MCF 10A (cell line): Measurements from ENCODE around the gene SALL2. TPM values are rescaled to one million over a fixed set of nuclear protein-coding genes. Genes with fewer than 3 reads are reported as not detected.

ENCODE experiments used
- BruUV-seq: library from RNA; stranded (reverse); fragments of 400-500 nt; replicated peaks from 2 replicates; lab custom pipeline; 2021; lab: Mats Ljungman, UMichigan
- CTCF ChIA-PET: fragments of 300-600 bp; sonication (Branson Sonifier 250); formaldehyde crosslinking; extraction: SDS; loops from one replicate; lab custom pipeline; 2021; ENCODE audit warnings: antibody characterized with exemption, inconsistent platforms; lab: Yijun Ruan, JAX
- POLR2A ChIA-PET: fragments of 300-600, 350-650 bp; sonication (Branson Sonifier 250); formaldehyde crosslinking; extraction: SDS; loops from one replicate; lab custom pipeline; 2020; ENCODE audit warnings: antibody characterized with exemption, inconsistent platforms; lab: Yijun Ruan, JAX
- DNase-seq: peaks from one replicate; pipeline ENCODE4 v3.0.0-alpha.2; 2018; ENCODE audit not compliant: unreplicated experiment
- H3K27ac Mint-ChIP-seq: one replicate; pipeline ENCODE4 v1.8.0; 2022; ENCODE audit warnings: mild to moderate bottlenecking, low read depth, mixed read lengths; ENCODE audit not compliant: unreplicated experiment
- H3K27me3 Mint-ChIP-seq: one replicate; pipeline ENCODE4 v1.8.0; 2022; ENCODE audit warnings: mixed read lengths; ENCODE audit not compliant: insufficient read depth, unreplicated experiment
- H3K36me3 Mint-ChIP-seq: one replicate; pipeline ENCODE4 v1.8.0; 2022; ENCODE audit warnings: mild to moderate bottlenecking, moderate library complexity, mixed read lengths; ENCODE audit not compliant: insufficient read depth, unreplicated experiment
- H3K4me1 Mint-ChIP-seq: one replicate; pipeline ENCODE4 v1.8.0; 2022; ENCODE audit warnings: mixed read lengths; ENCODE audit not compliant: insufficient read depth, unreplicated experiment
- H3K4me3 Mint-ChIP-seq: one replicate; pipeline ENCODE4 v1.8.0; 2022; ENCODE audit warnings: mild to moderate bottlenecking, moderate library complexity, mixed read lengths; ENCODE audit not compliant: unreplicated experiment
- H3K9me3 Mint-ChIP-seq: one replicate; pipeline ENCODE4 v1.8.0; 2022; ENCODE audit warnings: mixed read lengths; ENCODE audit not compliant: unreplicated experiment
- intact Hi-C: fragments of 100-400 bp; cut with micrococcal nuclease; formaldehyde crosslinking; loops from 2 replicates; pipeline ENCODE4 v1.14.1; 2022
- total RNA-seq: library from RNA; stranded (reverse); gene quantifications from 2 replicates; pipeline ENCODE4 v1.2.3, GENCODE V29; 2022
- TF ChIP-seq, protein P1 (sequence below): fragments of 200-600 bp; IDR thresholded peaks from one replicate; pipeline ENCODE4 v1.8.0; 2022; ENCODE audit warnings: antibody characterized with exemption, mild to moderate bottlenecking; ENCODE audit not compliant: unreplicated experiment

Gene SALL2
- total RNA-seq, 1 experiment from 2014 or later: 0.09 TPM

DNA sequence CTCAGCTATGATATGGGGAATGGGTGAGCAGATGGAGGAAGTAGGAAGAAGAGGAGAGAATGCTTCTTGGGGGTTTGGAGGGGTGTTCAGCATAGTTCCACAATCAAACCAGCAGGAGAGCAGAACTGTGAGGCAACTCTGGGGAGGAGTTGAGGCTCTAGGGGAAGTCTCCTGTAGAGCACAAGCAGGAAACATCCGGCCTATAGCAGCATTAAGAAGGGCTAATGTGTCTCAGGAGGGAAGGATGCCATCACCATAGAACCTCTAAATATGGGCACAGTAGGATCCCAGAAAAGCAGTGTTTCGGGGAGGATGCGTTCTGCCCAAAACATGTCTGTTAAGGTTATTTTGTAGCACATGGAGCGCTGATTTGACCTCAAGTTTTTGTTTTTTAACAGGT is 8.4 kb upstream of the SALL2 start:
- no peak overlapping the region for H3K27ac Mint-ChIP-seq
- intact Hi-C loops: no loop called here

DNA sequence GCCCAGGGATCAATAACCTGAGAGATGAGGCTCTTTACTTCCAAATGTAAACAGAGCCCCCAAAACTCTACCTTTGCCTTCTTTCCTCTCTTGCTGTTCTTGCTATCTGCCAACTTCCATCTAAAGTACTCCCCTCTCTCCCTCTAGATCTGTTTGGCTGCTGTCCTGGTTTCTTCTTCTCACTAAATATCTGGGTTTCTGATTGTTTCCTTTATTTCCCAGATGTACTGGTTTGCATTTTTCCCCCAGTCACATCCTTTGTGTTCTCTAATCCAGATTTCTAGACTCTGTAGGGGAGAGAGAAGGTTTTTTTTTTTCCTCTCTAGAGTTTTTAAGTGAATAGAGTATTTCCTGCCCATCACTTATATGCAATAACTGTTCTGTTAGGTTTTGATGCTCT is 7.1 kb upstream of the SALL2 start:
- Mint-ChIP-seq H3K4me1 (no peaks in the 10 kb centered on the region), H3K4me3 (no peak overlapping the region), H3K9me3 (no peaks in the 10 kb centered on the region), H3K36me3 (no peaks in the 10 kb centered on the region), H3K27ac (no peak overlapping the region), H3K27me3 (peaks cover 61% of the 10 kb centered on the region)
- DNase-seq: no peak
- POLR2A ChIA-PET: interaction anchor here (1.2 kb wide), 2 partner anchors 22 to 27 kb away, joined by 3 to 4 read pairs; partner anchors contain the start of gene METTL3
- intact Hi-C loops: no loop called here
- TF ChIP-seq, protein P1, sequence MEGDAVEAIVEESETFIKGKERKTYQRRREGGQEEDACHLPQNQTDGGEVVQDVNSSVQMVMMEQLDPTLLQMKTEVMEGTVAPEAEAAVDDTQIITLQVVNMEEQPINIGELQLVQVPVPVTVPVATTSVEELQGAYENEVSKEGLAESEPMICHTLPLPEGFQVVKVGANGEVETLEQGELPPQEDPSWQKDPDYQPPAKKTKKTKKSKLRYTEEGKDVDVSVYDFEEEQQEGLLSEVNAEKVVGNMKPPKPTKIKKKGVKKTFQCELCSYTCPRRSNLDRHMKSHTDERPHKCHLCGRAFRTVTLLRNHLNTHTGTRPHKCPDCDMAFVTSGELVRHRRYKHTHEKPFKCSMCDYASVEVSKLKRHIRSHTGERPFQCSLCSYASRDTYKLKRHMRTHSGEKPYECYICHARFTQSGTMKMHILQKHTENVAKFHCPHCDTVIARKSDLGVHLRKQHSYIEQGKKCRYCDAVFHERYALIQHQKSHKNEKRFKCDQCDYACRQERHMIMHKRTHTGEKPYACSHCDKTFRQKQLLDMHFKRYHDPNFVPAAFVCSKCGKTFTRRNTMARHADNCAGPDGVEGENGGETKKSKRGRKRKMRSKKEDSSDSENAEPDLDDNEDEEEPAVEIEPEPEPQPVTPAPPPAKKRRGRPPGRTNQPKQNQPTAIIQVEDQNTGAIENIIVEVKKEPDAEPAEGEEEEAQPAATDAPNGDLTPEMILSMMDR: no peak
- BruUV-seq: no TSS peak
- CTCF ChIA-PET: interaction anchor here (1.5 to 2.0 kb wide), 2 partner anchors 23 kb away, joined by 3 to 7 read pairs; partner anchors contain the start of gene METTL3

More for the DNA sequence above, 8.4 kb upstream of the SALL2 start:
- Mint-ChIP-seq H3K36me3 (no peaks in the 10 kb centered on the region), H3K27me3 (peaks cover 73% of the 10 kb centered on the region), H3K4me1 (no peaks in the 10 kb centered on the region), H3K4me3 (no peak overlapping the region), H3K9me3 (no peaks in the 10 kb centered on the region)
- no peak for DNase-seq
- ChIA-PET POLR2A (interaction anchor here (0.6 to 1.2 kb wide), 3 partner anchors 25 to 1038 kb away, joined by 3 to 4 read pairs (median 4); no protein-coding TSS in a partner anchor), CTCF (interaction anchor here (0.6 to 2.0 kb wide), 5 partner anchors 14 to 65 kb away, joined by 3 to 7 read pairs (median 3); partner anchors contain the start of gene METTL3)
- no TSS peak for BruUV-seq
- TF ChIP-seq, protein P1: no peak

DNA sequence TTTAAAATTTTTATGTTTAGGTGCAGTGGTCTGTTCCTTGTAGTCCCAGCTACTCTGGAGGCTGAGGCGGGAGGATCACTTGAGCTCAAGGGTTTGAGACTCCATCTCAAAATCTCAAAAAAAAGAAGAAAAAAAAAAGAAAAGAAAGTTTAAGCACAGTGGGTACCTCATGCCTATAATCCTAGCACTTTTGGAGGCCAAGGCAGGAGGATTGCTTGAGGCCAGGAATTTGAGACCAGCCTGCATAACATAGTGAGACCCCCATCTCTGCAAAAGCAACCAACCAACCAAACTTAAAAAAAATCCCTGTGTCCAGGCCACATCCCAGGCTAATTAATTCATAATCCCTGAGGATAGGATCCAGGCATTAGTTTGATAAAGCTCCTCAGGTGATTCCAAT is 3.4 kb upstream of the SALL2 start:
- Mint-ChIP-seq H3K4me1 (no peaks in the 10 kb centered on the region), H3K27ac (no peak overlapping the region), H3K9me3 (no peaks in the 10 kb centered on the region), H3K4me3 (no peak overlapping the region), H3K27me3 (peaks cover 29% of the 10 kb centered on the region), H3K36me3 (no peaks in the 10 kb centered on the region)
- no TSS peak for BruUV-seq
- POLR2A ChIA-PET: interaction anchor here (0.6 to 1.2 kb wide), 2 partner anchors 19 to 38 kb away, joined by 3 to 5 read pairs; partner anchors contain the start of gene METTL3
- intact Hi-C loops: no loop called here
- TF ChIP-seq, protein P1: no peak
- CTCF ChIA-PET: interaction anchor here (0.9 to 2.3 kb wide), 4 partner anchors 28 to 463 kb away, joined by 3 to 11 read pairs (median 4); no protein-coding TSS in a partner anchor
- DNase-seq: no peak

DNA sequence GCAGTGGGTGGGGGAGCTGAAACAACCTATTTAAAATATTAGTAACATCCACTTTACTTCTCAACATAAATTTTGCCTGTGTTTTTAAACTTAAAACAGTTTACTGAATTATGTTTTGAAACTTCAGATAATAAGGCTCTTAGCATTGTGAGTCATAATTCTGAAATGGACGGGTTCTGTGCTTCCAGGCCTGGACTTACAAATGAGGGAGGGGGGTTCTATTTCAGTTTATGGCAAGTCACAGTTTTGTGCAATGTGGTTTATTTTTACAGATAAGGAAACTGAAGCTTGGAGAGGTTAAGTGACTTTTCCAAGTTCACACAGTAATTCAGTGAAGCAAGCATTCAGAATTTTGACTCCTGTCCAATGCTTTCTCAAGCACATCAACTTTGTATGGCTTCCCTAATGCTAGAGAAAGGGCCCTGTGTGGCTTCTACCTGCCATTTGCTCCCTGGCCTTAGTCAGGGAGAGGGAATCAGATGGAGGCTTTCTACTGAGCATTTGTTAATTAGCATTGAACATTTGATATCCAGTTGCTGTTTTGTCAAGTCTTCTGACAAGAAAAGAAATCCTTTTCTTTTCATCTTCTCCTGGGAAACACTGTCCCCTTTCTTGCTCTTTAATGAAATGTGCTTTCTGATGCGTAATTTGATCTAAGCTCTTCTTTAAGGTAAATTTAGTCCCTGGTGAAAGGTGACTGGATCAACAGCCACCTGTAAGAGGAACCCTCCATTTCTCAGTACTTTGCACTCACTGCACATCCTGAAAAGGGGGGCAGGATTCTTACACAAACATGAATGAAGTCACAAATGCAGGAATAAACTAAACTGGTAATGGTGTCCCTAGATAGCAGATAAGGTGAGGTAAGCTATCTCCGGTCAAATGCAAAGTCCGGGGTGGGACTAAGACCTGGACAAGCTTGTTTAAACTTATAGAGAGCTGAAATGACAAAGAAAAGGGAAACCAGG is 2.5 kb upstream of the SALL2 start:
- Mint-ChIP-seq H3K27ac (no peak overlapping the region), H3K4me1 (no peaks in the 10 kb centered on the region), H3K4me3 (no peak overlapping the region), H3K27me3 (peaks cover 22% of the 10 kb centered on the region), H3K36me3 (no peaks in the 10 kb centered on the region), H3K9me3 (no peaks in the 10 kb centered on the region)
- ChIA-PET POLR2A (interaction anchor here (1.2 kb wide), 2 partner anchors 18 to 73 kb away, joined by 3 to 5 read pairs; partner anchors contain the start of genes CHD8 and METTL3), CTCF (interaction anchor here (0.9 to 2.3 kb wide), 4 partner anchors 29 to 462 kb away, joined by 3 to 11 read pairs (median 4); no protein-coding TSS in a partner anchor)
- intact Hi-C loops: no loop called here
- no peak for DNase-seq
- no TSS peak for BruUV-seq
- TF ChIP-seq, protein P1: no peak
